WERI-Rb-1 (cell line): ENCODE results near the gene ANO1.

Experiments
- DNase-seq: peaks from one replicate; pipeline ENCODE4 v3.0.0-alpha.2; 2020
- H3K27ac ChIP-seq: fragments of 250-450 bp; sonication (Bioruptor Pico); 2 replicates; pipeline ENCODE4 v1.5.1; 2020; ENCODE audit warnings: mild to moderate bottlenecking, moderate library complexity
- H3K27me3 ChIP-seq: fragments of 250-450 bp; sonication (Bioruptor Pico); 2 replicates; pipeline ENCODE4 v1.5.1; 2021; ENCODE audit warnings: mild to moderate bottlenecking, low read depth, moderate library complexity; ENCODE audit not compliant: insufficient read depth, severe bottlenecking
- H3K36me3 ChIP-seq: fragments of 250-450 bp; sonication (Bioruptor Pico); 2 replicates; pipeline ENCODE4 v1.5.1; 2020; ENCODE audit warnings: mild to moderate bottlenecking, moderate library complexity
- H3K4me3 ChIP-seq: 2 replicates; pipeline ENCODE4 v1.5.1; 2011; ENCODE audit warnings: low read depth, mild to moderate bottlenecking, control low read depth, low read length
- H3K9me3 ChIP-seq: fragments of 250-450 bp; sonication (Bioruptor Pico); 2 replicates; pipeline ENCODE4 v1.5.1; 2021; ENCODE audit warnings: mild to moderate bottlenecking, moderate library complexity; ENCODE audit not compliant: severe bottlenecking
- CTCF ChIP-seq: IDR thresholded peaks from 2 replicates; pipeline ENCODE4 v1.5.1; 2011; ENCODE audit warnings: low read depth, mild to moderate bottlenecking, control low read depth, inconsistent platforms, low read length

The ANO1 gene

GRCh38 chr11:70153133-70153727 lies 75.1 kb downstream of the ANO1 start:
- H3K27me3 ChIP-seq = no peaks in the 10 kb centered on the region
- H3K9me3 ChIP-seq = no peaks in the 10 kb centered on the region
- no peak overlapping the region for H3K27ac ChIP-seq
- no peaks in the 10 kb centered on the region for H3K36me3 ChIP-seq
- no peak for DNase-seq
- no peak for TF ChIP-seq CTCF
- H3K4me3 ChIP-seq = no peak overlapping the region

GRCh38 chr11:70155386-70155785 lies 77.3 kb downstream of the ANO1 start:
- Histone ChIP-seq H3K27ac (no peak overlapping the region), H3K4me3 (no peak overlapping the region), H3K27me3 (no peaks in the 10 kb centered on the region), H3K36me3 (no peaks in the 10 kb centered on the region), H3K9me3 (no peaks in the 10 kb centered on the region)
- DNase-seq = no peak
- TF ChIP-seq CTCF = no peak

GRCh38 chr11:70156291-70157037 lies 78.3 kb downstream of the ANO1 start:
- H3K27ac ChIP-seq = no peak overlapping the region
- no peak overlapping the region for H3K4me3 ChIP-seq
- no peak for TF ChIP-seq CTCF
- DNase-seq = no peak
- H3K27me3 ChIP-seq = no peaks in the 10 kb centered on the region
- no peaks in the 10 kb centered on the region for H3K36me3 ChIP-seq
- no peaks in the 10 kb centered on the region for H3K9me3 ChIP-seq

- Histone ChIP-seq H3K27ac (no peak overlapping the region), H3K4me3 (no peak overlapping the region), H3K27me3 (no peaks in the 10 kb centered on the region), H3K9me3 (no peaks in the 10 kb centered on the region), H3K36me3 (no peaks in the 10 kb centered on the region)
- TF ChIP-seq CTCF = peak; percentile 85
- peak; percentile 70 for DNase-seq
Measured at GRCh38 chr11:70158201-70158600, 80.1 kb downstream of the ANO1 start.

- Histone ChIP-seq H3K9me3 (no peaks in the 10 kb centered on the region), H3K36me3 (no peaks in the 10 kb centered on the region), H3K27me3 (no peaks in the 10 kb centered on the region), H3K4me3 (no peak overlapping the region), H3K27ac (no peak overlapping the region)
- no peak for DNase-seq
- TF ChIP-seq CTCF = no peak
Measured at GRCh38 chr11:70158757-70159389, 80.8 kb downstream of the ANO1 start.
